NCI-H524 treated with DMSO at 0.1 percent for 48 hours (cell line): Measurements from ENCODE around the gene ABCA1.
"Not testable (repeated sequence)": the region's sequence is repeated elsewhere in the genome, so short reads cannot be mapped to it uniquely, and the experiment has no call there.

Source experiments
- DNase-seq: peaks from one replicate; lab custom pipeline; 2025; lab: John Stamatoyannopoulos, UW

The ABCA1 gene, protein sequence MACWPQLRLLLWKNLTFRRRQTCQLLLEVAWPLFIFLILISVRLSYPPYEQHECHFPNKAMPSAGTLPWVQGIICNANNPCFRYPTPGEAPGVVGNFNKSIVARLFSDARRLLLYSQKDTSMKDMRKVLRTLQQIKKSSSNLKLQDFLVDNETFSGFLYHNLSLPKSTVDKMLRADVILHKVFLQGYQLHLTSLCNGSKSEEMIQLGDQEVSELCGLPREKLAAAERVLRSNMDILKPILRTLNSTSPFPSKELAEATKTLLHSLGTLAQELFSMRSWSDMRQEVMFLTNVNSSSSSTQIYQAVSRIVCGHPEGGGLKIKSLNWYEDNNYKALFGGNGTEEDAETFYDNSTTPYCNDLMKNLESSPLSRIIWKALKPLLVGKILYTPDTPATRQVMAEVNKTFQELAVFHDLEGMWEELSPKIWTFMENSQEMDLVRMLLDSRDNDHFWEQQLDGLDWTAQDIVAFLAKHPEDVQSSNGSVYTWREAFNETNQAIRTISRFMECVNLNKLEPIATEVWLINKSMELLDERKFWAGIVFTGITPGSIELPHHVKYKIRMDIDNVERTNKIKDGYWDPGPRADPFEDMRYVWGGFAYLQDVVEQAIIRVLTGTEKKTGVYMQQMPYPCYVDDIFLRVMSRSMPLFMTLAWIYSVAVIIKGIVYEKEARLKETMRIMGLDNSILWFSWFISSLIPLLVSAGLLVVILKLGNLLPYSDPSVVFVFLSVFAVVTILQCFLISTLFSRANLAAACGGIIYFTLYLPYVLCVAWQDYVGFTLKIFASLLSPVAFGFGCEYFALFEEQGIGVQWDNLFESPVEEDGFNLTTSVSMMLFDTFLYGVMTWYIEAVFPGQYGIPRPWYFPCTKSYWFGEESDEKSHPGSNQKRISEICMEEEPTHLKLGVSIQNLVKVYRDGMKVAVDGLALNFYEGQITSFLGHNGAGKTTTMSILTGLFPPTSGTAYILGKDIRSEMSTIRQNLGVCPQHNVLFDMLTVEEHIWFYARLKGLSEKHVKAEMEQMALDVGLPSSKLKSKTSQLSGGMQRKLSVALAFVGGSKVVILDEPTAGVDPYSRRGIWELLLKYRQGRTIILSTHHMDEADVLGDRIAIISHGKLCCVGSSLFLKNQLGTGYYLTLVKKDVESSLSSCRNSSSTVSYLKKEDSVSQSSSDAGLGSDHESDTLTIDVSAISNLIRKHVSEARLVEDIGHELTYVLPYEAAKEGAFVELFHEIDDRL (N-terminal part only)

DNA sequence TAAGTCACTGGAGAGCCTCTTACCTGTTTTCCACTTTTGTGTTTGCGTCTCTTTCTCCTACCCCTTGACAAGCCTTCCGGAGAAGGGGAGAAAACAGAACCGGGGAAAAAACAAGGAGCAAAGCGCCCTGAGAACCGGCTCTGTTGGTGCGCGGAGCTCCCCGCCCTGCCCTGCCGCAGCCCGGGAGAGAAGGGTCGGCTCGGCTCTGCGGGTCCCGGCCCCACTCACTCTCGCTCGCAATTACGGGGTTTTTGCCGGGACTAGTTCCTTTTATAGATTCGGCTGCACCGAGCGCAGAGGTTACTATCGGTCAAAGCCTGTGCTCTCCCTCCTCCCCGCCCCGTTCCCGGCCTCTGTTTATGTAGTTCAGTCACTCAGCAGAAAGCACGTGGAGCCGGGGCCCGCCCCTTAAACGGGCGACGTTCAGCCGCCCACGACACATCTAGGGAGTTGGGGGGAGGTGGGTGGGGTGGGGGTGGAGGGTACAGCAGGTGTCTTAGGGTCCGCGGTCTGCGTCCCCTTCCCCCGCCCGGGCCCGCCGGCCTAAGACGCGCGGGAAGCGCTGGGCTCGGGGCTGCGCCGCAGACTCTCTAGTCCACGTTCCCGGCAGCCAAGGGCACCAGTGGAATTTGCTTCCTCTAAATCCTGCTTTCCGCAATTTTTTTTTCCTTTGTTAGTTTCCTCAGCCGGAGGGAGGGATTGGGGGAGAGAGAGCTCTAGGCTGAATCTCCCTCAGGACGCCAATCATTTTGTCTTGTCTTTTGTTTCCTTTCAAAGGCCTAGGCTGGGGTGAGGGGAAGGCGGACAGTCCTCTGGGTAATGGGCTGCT lies at the start of gene ABCA1:
Gene ABCA1, minus strand, starts transcription at position 244 of the 829 bp plus-strand sequence. CDS start 24,476 bp downstream, outside the sequence.
- no peak for DNase-seq

DNA sequence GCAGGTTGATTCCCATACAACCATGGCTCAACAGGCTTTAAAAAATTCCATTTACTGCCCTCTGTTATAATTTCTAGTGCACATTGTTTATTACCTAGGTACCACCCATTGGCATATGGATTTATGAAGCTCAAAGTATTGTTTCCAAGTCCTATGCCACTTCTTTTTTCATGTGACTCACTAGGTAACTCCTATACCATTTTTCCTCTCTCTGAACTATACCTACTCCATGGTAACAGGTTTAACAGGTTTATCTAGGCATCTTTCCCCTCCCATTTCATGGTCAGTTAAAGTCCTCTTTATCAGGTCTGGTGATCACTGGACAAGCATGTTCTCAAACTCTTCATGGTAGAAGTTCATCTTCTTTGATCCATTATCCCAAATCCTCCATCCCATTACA lies 49.6 kb upstream of the ABCA1 start:
- DNase-seq, result no peak

DNA sequence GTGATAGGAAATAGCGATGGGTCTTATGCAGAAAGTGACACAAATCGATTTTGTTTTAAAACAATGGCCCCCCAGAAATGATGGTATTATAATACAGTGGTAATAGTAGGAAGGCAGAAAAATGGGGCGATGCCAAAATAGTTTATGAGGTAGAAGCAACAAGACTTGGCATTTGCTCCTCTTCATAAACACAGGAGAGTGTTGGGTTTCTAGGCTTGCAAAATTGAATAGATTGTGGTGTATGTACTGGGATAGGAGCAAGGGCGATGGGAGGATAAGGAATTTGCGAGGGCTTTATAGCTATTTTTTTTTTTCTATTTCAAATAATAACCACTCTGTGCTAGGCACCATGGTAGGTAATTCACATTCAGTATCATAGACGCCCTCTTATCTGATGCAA lies 49.2 kb upstream of the ABCA1 start:
- no peak for DNase-seq

DNA sequence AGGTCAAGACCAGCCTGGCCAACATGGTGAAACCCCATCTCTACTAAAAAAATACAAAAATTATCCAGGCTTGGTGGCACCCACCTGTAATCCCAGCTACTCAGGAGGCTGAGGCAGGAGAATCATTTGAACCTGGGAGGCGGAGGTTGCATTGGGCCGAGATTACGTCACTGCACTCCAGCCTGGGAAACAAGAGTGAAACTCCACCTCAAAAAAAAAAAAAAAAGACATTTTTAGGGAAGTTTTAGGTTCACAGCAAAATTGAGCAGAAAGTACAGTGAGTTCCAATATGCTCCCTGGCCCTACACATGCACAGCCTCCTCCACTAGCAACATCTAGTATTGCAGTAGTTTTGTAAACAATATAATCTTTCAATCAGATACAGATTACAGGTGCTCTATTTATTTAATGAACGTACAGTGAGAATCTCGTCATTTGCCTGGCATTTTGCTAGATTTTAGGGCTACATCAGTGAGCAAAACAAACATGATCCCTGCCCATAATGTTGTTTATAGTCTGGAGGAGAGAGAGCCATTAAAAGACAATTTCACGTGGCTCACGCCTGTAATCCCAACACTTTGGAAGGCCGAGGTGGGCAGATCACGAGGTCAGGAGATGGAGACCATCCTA lies 48.1 kb upstream of the ABCA1 start:
- not testable (repeated sequence) for DNase-seq

DNA sequence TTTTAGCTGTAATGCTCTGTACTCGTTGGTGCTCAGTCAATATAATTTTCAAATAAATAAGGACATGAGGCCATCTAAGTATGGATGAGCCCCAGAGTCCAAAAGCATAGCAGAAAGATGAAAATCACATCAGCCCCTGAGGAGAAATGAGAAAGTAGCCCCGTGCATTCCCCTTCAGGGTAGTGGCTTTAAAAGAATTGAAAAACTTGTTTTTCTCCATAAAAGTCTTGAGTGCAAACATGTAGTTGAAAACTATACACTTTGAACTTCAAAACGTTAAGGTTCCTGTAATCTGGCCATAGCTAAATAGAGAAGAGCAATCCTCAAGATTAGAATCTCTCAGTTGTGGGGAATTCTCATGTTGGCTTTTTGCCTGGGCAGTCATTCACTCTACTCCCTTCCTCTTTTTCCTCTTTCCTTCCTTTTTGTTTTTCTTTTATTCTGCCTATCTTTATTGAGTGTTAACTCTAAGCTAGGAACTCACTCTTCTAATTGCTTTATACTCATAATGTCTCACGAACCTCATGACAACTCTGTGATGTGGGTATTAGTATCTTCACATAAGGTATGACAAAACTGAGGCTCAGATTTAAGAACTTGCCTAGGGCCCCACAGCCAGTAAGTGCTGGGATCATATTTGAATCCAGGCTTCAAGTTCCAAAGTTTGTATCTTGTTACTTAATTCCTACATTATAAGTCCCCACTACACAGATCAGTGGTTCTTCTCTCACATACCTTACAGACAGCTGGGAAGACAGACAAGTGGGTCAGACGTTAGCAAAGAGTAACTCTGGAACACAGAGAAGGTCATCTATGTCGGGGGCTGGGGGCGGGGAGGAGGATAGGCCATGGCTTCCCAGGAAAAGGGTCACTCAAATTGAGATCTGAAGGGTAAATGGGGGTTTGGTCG lies 46.4 kb upstream of the ABCA1 start:
- no peak for DNase-seq

DNA sequence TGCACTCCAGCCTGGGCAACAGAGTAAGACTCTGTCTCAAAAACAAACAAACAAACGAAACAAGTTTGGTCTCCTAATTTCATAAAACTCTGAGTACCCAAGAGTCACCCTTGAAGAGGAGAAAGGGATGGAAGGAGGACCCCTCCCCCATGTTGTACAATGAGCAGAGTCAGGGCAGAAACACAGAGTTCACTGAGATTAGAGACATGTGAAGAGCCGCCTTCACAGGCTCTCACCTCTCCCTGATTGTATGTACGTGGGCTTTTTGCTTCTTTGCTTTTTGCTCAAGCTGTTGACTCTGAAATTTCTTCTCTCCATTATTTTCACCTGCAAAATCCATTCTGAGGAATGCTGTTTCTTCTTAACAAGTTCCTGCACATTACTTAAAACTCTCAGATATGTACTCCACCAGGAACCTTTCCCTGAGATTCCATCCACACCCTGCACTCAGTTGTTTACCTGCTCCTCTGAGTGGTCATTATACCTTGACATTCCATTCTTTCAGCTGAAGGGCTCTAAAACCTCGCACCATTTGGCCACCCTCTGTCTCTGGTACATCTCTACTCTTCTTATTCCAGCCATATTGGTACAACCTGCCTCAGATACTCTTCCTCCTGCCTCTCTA lies 44.4 kb upstream of the ABCA1 start:
- DNase-seq, result no peak

DNA sequence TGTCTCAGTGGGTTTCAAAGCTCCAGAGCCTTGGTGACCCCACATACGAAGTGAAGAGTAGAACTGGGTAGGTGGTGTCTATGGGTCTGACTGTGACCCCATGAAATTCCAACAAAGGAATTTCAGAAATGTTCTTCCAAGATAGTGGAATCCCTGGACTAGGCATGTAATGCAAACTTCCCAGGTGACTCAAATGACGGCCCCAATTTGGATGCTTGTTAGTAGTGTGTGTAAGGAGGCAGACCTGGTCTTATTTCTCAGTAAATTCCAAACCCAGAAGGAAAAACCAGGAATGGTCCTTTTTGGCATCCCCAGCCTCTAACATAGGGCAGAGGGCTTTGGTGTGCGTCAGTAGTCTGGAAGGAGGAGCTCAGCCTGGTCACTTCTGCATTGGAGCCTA lies 43.6 kb upstream of the ABCA1 start:
- no peak for DNase-seq

DNA sequence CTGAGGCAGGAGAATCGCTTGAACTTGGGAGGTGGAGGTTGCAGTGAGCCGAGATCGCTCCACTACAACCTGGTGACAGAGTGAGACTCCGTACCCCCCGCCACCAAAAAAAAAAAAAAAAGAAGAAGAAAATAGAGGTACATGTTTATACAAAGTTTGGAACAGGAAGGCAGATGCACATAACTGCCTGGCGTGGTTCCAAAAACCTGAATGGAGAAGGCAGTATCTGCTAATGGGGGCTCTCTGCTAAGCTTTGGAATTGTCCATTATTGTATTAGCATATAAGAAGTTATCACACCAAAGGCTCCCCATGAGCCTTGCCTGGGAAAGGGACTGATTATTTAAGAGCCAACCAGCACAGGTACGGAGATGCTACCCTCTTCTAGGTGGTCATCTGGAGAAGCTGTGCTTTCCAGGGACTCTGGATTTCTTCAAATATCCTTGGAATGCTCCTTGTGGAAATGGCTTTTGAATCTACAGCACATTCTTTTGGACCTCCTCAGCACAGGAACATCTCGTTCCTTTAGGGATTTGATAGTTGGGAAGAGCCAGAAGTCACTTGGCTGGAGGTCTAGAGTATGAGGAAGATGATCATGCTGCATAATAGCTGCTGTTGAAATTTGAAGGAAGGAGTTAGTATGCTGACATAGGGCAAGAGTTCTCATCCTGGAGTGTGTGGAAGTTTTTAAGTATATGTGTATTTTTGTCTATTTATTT lies 42.5 kb upstream of the ABCA1 start:
- no peak for DNase-seq

DNA sequence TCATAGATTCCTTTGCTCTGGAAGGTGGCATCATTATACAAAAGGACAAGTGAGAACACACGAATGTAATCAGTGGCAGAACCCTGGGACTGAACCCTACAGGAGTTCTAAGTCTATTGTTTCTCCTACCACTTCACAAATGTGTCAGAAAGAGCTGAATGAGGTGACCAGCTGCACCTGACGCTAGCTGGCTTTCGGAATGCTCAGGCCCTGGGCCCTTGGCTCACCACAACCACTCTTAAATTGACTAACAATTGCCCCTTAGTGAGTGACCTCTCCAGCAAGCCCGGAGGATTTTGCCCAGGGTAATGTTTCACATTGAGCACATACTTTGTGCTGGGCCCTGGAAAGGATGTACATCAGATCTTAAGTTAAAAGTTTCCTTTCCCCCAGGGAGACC lies 41.2 kb upstream of the ABCA1 start:
- DNase-seq, result no peak

DNA sequence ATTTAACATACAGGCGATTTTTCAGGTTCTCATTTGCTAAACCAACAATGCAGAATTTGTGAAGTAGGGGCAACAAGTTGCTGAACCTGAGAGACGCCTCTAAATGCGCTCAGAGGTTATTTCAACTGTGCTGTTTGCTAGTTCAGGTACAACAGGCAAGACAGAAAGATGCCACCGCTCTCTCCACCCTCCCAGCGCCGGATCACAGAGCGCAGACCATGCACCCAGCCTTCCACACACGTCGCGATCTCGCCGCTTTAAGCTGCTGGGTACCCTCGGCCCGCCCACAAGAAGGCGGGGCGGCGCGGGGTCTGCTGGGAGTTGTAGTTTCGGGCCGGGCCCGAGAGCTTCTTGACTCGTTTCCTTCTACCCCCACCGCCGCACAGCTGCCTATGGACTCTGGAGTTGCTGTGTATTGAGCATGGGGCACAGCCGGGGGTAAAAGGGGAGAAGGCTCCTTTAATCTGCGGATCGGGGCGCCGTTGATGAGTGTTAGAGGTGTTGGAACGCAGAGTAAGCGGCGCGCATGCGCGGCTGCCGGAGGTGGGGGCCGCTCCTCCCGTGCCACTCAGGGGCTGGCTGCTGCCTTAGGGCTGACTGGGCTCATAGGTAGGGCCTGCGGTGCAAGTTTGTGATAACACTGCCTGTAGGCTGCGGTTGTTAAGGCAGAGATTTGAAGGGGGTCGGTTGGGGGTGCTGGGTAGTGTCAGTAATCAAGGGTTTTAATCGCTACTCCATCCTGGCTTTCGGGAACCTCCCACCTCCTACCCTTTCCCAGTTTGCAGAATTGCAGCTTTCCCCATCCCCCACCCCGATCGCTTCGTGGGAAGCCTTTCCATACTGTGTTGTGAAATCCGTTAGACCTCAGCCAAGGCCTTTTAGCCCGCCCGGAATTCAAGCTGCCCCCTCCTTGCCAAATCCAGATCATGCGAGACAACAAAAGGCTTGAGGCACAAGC lies 40.3 kb upstream of the ABCA1 start:
- peak; percentile 50 for DNase-seq

DNA sequence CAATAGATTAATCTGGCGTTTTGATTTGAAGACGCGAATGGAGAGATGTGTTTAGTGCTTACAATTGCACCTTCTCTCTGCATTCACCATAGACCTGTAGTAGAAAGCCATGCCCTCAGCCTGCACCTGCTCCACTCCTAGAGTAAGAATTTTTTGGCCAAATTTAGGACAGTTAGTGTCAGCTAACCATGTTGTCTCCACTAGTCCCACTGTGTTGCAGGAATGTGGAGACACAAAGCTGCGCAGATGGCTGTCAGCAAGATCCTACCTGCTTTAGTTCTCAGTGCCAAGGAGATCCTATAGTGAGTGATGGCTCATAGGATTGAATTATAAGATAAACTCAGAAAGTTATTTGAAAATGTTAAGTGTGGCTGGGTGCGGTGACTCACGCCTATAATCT lies 35.1 kb upstream of the ABCA1 start:
- DNase-seq, result no peak

DNA sequence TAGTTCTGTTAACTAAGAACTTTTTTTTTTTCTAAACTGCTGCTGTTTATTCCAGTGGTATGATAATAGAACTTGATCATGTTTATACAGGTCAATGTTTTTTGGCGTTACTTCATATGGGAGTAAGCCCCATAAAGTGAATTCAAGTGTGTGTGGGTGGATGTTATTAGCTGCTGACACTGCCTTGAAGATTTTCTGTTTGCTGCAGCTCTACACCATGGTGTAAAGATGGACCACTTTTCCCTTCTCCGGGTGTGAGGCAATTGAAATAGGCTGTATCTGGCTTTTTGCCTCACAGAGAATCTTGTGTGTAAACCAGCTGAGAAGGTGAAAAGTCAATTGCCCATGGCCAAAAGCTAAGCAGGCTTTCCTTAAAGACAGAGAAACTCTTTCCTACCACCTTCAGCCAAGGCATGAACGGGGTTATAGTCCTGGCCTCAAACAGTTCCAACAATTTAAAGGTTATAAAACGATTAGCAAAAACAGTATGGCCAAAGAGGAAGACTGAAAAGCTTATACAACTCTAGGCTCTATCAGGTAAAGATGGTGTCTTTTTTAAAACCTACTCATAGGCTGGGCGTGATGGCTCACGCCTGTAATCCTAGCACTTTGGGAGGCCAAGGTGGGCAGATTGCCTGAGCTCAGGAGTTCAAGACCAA lies 33.9 kb upstream of the ABCA1 start:
- no peak for DNase-seq

DNA sequence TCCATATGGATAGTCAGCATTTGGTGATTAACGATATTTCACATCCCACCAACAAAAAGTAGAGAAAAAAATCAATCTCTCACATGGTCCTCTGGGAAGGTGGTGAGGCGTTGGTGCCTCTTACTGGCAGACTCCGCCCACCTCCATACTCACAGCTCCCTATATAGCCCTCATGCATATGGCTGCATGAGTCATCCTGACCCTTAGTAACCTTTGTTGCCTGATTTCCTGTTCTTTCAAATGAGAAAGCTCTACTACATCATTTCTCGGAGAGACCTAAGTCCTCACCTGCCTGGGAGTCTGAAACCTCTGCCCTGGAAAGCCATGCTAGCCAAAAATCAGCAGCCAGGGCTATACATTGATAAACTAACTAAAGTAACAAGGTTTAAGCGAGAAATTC lies 33.3 kb upstream of the ABCA1 start:
- no peak for DNase-seq

DNA sequence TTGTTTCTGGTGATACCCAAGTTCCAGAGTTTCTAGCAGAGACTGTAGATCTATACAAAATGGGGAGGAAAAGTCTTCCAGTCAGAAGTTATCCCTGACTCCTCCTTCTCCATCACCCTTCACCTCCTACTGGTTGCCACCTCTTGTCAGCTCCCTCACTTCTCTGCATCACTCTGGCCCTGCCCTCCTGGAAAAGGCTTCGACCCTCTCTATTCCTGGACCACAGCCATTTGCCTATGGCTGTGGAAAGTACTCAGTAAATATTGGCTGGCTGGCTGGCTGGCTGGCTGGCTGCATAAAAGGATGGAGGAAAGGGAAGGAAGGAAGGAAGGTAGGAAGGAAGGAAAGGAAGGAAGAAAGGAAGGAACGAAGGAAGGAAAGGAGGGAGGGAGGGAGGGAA lies 32.7 kb upstream of the ABCA1 start:
- DNase-seq, result no peak

DNA sequence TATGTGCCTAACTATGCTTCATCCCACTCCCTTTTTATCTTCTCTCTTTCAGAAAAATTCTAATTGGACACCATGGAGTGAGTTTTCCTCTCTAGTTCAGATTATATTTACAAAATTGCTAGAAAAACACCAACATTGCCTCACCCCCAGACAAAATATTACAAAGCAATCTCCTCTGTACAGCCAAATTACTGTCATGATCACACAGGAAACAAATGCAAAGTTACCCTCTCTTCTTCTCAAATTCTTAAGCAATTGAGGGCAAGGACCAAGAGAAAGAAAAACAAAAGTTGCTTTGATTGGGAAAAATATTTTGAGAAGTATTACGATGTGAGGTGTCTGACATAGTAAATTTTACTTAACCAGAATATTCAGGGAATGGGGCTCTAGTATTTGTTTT lies 30.8 kb upstream of the ABCA1 start:
- no peak for DNase-seq

DNA sequence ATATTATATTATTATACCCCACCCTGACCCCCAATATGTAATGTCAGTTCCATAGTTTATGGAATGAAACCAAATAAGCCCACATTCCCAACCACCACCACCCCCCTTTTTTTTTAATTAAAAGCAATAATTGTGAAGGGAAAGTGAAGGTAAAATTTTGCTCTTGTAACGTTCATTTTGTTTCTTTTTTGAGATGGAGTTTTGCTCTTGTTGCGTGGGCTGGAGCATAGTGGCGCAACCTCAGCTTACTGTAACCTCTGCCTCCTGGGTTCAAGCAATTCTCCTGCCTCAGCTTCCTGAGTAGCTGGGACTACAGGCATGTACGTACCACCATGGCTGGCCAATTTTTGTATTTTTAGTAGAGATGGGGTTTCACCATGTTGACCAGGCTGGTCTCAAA lies 30.1 kb upstream of the ABCA1 start:
- DNase-seq, result not testable (repeated sequence)

DNA sequence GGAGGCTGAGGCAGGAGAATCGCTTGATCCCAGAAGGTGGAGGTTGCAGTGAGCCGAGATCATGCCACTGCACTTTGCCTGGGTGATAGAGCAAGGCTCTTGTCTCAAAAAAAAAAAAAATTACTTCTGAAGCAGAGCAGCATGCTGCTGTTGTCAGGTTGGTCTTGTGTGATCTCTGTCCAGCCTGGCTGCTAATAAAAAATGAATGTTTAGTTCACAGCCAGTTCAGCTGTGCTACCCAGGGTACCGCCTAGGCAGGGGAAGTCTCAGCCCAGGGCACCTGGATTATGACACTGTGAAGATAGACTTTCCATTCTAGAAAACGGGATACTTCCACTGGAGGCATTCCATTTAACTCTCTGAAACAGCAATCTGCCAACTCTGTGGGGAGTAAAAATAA lies 23.5 kb upstream of the ABCA1 start:
- DNase-seq, result no peak
